HCT116 (cell line): ENCODE data around the gene MRPS12. TPM values are rescaled to one million over a fixed set of nuclear protein-coding genes. Genes with fewer than 3 reads are reported as not detected.

Experiments
- ATAC-seq: fragments of 200-7000 bp; cut with Tn5 transposase; 2 replicates; pipeline ENCODE4 v1.9.1; 2020; ENCODE audit warnings: mild to moderate bottlenecking, moderate library complexity
- BruUV-seq: library from RNA; stranded (reverse); fragments of 400-500 nt; replicated peaks from 2 replicates; lab custom pipeline; 2021; lab: Mats Ljungman, UMichigan
- CTCF ChIA-PET: fragments of 300-600 bp; sonication (Branson Sonifier 250); formaldehyde crosslinking; loops from one replicate; lab custom pipeline; 2021; ENCODE audit warnings: antibody characterized with exemption; lab: Charles Lee
- POLR2A ChIA-PET: fragments of 300-600, 350-600 bp; sonication (Branson Sonifier 250); formaldehyde crosslinking; loops from one replicate; lab custom pipeline; 2021; ENCODE audit warnings: antibody characterized with exemption; lab: Charles Lee
- RAD21 ChIA-PET, 2 experiments: fragments of 300-600 bp; sonication (Branson Sonifier 250); formaldehyde crosslinking; loops; one replicate each; lab custom pipeline; 2023; ENCODE audit warnings: low total read pairs in 2 of 2; ENCODE audit not compliant: uncharacterized antibody in 2 of 2, unreplicated experiment in 2 of 2, low non-redundant PET in 1 of 2; lab: Charles Lee
- DNase-seq: peaks from one replicate; pipeline ENCODE4 v3.0.0-alpha.2; 2010; ENCODE audit warnings: low read depth, low spot score
- H2AFZ ChIP-seq: fragments of 200-600 bp; shearing (Covaris generic), sonication (generic); 2 replicates; pipeline ENCODE4 v1.6.1; 2017; ENCODE audit warnings: low read depth, mixed run types, mixed read lengths, antibody characterized with exemption, low read length; ENCODE audit not compliant: poor library complexity, severe bottlenecking
- H3K27ac ChIP-seq: 2 replicates; pipeline ENCODE4 v1.5.1; 2012; ENCODE audit warnings: low read depth, low read length
- H3K27me3 ChIP-seq: fragments of 200-600 bp; sonication (generic); 2 replicates; pipeline ENCODE4 v1.6.1; 2016; ENCODE audit warnings: mixed run types, low read length, mixed read lengths; ENCODE audit not compliant: insufficient read depth
- H3K36me3 ChIP-seq, 2 experiments: fragments of 200-500 bp in 1 of 2; fragments of 200-600 bp in 1 of 2; sonication (Bioruptor generic) in 1 of 2; sonication (generic) in 1 of 2; 2 replicates each; pipeline versions ENCODE4 v1.5.1 to v1.6.1; 2014 to 2016; ENCODE audit warnings: low read length in 2 of 2, inconsistent platforms in 1 of 2, mixed read lengths in 1 of 2, mixed run types in 1 of 2; ENCODE audit not compliant: insufficient read depth in 2 of 2, control insufficient read depth in 1 of 2
- H3K4me1 ChIP-seq, 2 experiments: fragments of 200-600 bp in 1 of 2; sonication (generic) in 1 of 2; 2 replicates each; pipeline versions ENCODE4 v1.5.1 to v1.6.1; 2012 to 2017; ENCODE audit warnings: low read length in 2 of 2, inconsistent platforms in 1 of 2, mild to moderate bottlenecking in 1 of 2, mixed read lengths in 1 of 2, mixed run types in 1 of 2, moderate library complexity in 1 of 2; ENCODE audit not compliant: insufficient read depth in 2 of 2, control insufficient read depth in 1 of 2
- H3K4me2 ChIP-seq: fragments of 200-600 bp; sonication (generic); 2 replicates; pipeline ENCODE4 v1.6.1; 2017; ENCODE audit warnings: mixed run types, low read length, mixed read lengths
- H3K4me3 ChIP-seq, 2 experiments: fragments of 200-600 bp in 1 of 2; sonication (generic) in 1 of 2; replicated peaks in 1 of 2; 2 replicates each; pipeline ENCODE4 v1.5.1; 2011 to 2016; ENCODE audit warnings: low read length in 2 of 2, control low read depth in 1 of 2, low read depth in 1 of 2, mild to moderate bottlenecking in 1 of 2, mixed read lengths in 1 of 2, mixed run types in 1 of 2
- H3K79me2 ChIP-seq: fragments of 200-600 bp; sonication (generic); 2 replicates; pipeline ENCODE4 v1.6.1; 2017; ENCODE audit warnings: mild to moderate bottlenecking, mixed run types, low read length, moderate library complexity, mixed read lengths; ENCODE audit not compliant: insufficient read depth
- H3K9ac ChIP-seq: fragments of 200-600 bp; sonication (generic); 2 replicates; pipeline ENCODE4 v1.6.1; 2016; ENCODE audit warnings: low read length, mixed read lengths
- H3K9me2 ChIP-seq: fragments of 200-600 bp; sonication (generic), shearing (Covaris generic); 2 replicates; pipeline ENCODE4 v1.6.1; 2017; ENCODE audit warnings: mixed run types, mild to moderate bottlenecking, moderate library complexity; ENCODE audit not compliant: insufficient read depth
- H3K9me3 ChIP-seq, 2 experiments: fragments of 200-500 bp in 1 of 2; fragments of 200-600 bp in 1 of 2; sonication (Bioruptor generic) in 1 of 2; sonication (generic) in 1 of 2; 2 replicates each; pipeline ENCODE4 v1.6.1; 2014 to 2017; ENCODE audit warnings: low read length in 2 of 2, mixed read lengths in 2 of 2, inconsistent platforms in 1 of 2, low read depth in 1 of 2, mild to moderate bottlenecking in 1 of 2, mixed run types in 1 of 2, moderate library complexity in 1 of 2; ENCODE audit not compliant: control insufficient read depth in 1 of 2, insufficient read depth in 1 of 2
- H4K20me1 ChIP-seq: fragments of 200-600 bp; sonication (generic), shearing (Covaris generic); 2 replicates; pipeline ENCODE4 v1.6.1; 2017; ENCODE audit warnings: mixed run types, mild to moderate bottlenecking, moderate library complexity; ENCODE audit not compliant: insufficient read depth
- CBX3 ChIP-seq: IDR thresholded peaks from 2 replicates; pipeline ENCODE4 v1.6.1; 2012; ENCODE audit warnings: low read depth
- EGR1 ChIP-seq: IDR thresholded peaks from 2 replicates; pipeline ENCODE4 v1.6.1; 2012; ENCODE audit warnings: low read depth
- JUND ChIP-seq: IDR thresholded peaks from 2 replicates; pipeline ENCODE4 v1.6.1; 2012
- POLR2A ChIP-seq: IDR thresholded peaks from 2 replicates; pipeline ENCODE4 v1.7.0; 2011; ENCODE audit warnings: borderline replicate concordance; ENCODE audit not compliant: insufficient read depth, insufficient read length; ENCODE audit errors: extremely low read depth
- RAD21 ChIP-seq: IDR thresholded peaks from 2 replicates; pipeline ENCODE4 v1.6.1; 2012; ENCODE audit warnings: low read depth, mild to moderate bottlenecking
- SIN3A ChIP-seq: IDR thresholded peaks from 2 replicates; pipeline ENCODE4 v1.6.1; 2012; ENCODE audit warnings: low read depth
- SRF ChIP-seq: IDR thresholded peaks from 2 replicates; pipeline ENCODE4 v1.6.1; 2012; ENCODE audit warnings: low read depth
- TCF7L2 ChIP-seq: IDR thresholded peaks from 2 replicates; pipeline ENCODE4 v1.7.0; 2011; ENCODE audit warnings: borderline replicate concordance, inconsistent platforms; ENCODE audit not compliant: insufficient read depth, insufficient read length; ENCODE audit errors: extremely low read depth
- ZFX ChIP-seq: fragments of 450-650 bp; IDR thresholded peaks from 2 replicates; pipeline ENCODE4 v1.6.1; 2017
- intact Hi-C: fragments of 100-400 bp; cut with micrococcal nuclease; formaldehyde crosslinking; loops from 2 replicates; pipeline ENCODE4 v1.10.0; 2022
- total RNA-seq: library from RNA; stranded (reverse); gene quantifications from one replicate; pipeline ENCODE4 v1.2.1, GENCODE V29; 2021; ENCODE audit not compliant: unreplicated experiment
- TF ChIP-seq, protein P1 (sequence below): IDR thresholded peaks from 2 replicates; pipeline ENCODE4 v1.6.1; 2011; ENCODE audit warnings: mild to moderate bottlenecking, low read length, moderate library complexity; ENCODE audit not compliant: insufficient replicate concordance; ENCODE audit errors: extremely low read depth
- TF ChIP-seq, protein P2 (sequence below), 3 experiments: fragments of 200-600 bp in 1 of 3; sonication (generic) in 1 of 3; IDR thresholded peaks in 2 of 3; conservative IDR thresholded peaks in 1 of 3; 2 replicates each; pipeline ENCODE4 v1.5.1; 2012 to 2017; ENCODE audit warnings: low read depth in 2 of 3, low read length in 2 of 3, antibody characterized with exemption in 1 of 3, borderline replicate concordance in 1 of 3, control low read depth in 1 of 3, mild to moderate bottlenecking in 1 of 3, mixed read lengths in 1 of 3, mixed run types in 1 of 3, moderate library complexity in 1 of 3; ENCODE audit not compliant: insufficient read depth in 1 of 3
- TF ChIP-seq, protein P3 (sequence below): IDR thresholded peaks from 2 replicates; pipeline ENCODE4 v1.6.1; 2012

MRPS12 gene
- total RNA-seq, 1 experiment from 2014 or later: 97.7 TPM

DNA sequence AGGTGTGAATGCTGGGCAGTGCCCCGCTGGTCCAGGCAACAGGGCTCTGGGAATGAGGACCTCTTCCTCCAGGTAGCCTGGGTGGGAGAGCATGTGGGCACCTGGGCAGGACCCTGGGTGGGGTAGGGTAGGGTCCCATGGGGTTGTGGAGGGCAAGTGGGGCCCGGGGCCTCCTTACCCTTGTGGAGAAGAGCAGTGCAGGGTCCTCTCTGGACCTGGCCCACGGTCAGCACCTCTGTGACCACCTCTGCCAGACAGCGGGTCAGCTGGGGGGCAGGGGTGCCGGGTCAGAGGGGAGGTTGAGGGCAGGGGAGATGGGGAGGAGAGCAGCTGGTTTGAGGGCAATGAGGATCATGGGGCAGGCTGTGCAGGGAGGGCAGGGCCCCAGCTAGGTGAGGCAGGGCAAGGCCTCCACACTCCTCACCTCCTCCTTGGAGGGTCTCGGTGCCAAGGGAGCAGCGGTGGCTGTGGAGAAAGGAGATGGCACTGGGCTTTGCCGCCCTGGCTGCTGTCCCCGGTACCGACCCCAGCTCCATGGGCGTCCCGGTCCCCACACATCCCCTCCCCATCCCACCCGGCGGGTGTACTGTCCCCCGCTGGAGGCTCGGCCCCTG is 19.2 kb upstream of the MRPS12 start (continued):
- TF ChIP-seq, protein P1, sequence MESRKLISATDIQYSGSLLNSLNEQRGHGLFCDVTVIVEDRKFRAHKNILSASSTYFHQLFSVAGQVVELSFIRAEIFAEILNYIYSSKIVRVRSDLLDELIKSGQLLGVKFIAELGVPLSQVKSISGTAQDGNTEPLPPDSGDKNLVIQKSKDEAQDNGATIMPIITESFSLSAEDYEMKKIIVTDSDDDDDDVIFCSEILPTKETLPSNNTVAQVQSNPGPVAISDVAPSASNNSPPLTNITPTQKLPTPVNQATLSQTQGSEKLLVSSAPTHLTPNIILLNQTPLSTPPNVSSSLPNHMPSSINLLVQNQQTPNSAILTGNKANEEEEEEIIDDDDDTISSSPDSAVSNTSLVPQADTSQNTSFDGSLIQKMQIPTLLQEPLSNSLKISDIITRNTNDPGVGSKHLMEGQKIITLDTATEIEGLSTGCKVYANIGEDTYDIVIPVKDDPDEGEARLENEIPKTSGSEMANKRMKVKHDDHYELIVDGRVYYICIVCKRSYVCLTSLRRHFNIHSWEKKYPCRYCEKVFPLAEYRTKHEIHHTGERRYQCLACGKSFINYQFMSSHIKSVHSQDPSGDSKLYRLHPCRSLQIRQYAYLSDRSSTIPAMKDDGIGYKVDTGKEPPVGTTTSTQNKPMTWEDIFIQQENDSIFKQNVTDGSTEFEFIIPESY: no peak
- no peak for TF ChIP-seq ZFX
- no peak for TF ChIP-seq EGR1
- TF ChIP-seq, protein P2, sequence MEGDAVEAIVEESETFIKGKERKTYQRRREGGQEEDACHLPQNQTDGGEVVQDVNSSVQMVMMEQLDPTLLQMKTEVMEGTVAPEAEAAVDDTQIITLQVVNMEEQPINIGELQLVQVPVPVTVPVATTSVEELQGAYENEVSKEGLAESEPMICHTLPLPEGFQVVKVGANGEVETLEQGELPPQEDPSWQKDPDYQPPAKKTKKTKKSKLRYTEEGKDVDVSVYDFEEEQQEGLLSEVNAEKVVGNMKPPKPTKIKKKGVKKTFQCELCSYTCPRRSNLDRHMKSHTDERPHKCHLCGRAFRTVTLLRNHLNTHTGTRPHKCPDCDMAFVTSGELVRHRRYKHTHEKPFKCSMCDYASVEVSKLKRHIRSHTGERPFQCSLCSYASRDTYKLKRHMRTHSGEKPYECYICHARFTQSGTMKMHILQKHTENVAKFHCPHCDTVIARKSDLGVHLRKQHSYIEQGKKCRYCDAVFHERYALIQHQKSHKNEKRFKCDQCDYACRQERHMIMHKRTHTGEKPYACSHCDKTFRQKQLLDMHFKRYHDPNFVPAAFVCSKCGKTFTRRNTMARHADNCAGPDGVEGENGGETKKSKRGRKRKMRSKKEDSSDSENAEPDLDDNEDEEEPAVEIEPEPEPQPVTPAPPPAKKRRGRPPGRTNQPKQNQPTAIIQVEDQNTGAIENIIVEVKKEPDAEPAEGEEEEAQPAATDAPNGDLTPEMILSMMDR (IDR thresholded peaks at IDR 0.05 in 2 of 3, conservative IDR thresholded peaks at IDR 0.05 in 1 of 3; ENCODE audit: borderline replicate concordance in 1 of 3, insufficient read depth in 1 of 3, low read depth in 2 of 3, low read length in 2 of 3): no peak
- no peak for TF ChIP-seq CBX3
- no peak for TF ChIP-seq SIN3A
- no peak for TF ChIP-seq SRF

DNA sequence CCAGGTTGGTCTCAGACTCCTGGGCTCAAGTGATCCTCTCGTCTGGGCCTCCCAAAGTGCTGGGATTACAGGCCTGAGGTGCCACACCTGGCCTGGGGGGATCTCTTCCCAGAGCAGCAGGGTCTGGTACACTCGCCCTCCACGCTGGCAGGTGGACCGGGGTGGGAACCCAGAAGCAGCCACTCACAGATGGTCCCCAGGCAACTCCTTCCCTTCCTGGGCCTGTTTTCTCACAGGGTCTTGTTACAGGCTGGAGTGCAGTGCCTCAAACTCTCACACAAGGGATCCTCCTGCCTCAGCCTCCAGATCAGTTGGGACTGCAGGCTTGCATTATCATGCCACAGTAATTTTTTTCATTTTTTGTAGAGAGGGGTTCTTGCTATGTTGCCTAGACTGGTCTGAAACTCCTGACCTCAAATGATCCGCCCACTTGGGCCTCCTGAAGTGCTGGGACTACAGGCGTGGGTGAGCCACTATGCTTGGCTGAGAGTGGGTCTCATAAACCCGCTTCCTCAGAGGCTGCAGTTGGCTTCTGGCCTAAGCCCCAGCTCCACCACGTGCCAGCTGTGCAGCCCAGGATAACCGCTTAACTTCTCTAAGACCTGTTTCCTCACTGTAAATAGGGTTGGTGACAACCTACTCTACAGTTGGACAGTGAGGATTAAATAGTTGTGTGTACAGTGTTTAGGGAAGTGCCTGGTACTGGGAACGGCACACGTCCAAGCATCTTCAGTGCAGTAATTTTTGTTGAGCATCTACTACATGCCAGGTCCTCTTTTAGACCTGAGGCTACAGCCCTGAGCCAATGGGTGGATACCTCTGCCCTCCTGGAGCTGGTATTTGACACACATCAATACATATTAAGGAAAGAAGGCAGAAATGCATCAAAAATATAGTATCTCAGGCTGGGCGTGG is 17.9 kb upstream of the MRPS12 start:
- H3K9ac ChIP-seq: no peak overlapping the region
- no peak overlapping the region for H3K27ac ChIP-seq
- H3K4me2 ChIP-seq: no peak overlapping the region
- BruUV-seq: no TSS peak
- H2AFZ ChIP-seq: no peak overlapping the region
- ChIA-PET POLR2A (no interaction called here), RAD21 (interaction anchor here in 1 of 2 experiments (0.7 kb wide), 1 partner anchor 985 kb away, joined by 3 read pairs; no protein-coding TSS in a partner anchor), CTCF (no interaction called here)
- no peaks in the 10 kb centered on the region for H3K9me3 ChIP-seq
- no peaks in the 10 kb centered on the region for H3K27me3 ChIP-seq
- ATAC-seq (no peak), DNase-seq (no peak)
- intact Hi-C loops: no loop called here
- no peaks in the 10 kb centered on the region for H3K9me2 ChIP-seq
- no peak overlapping the region for H3K4me3 ChIP-seq
- TF ChIP-seq RAD21 (no peak), JUND (no peak), POLR2A (no peak), CBX3 (no peak), TCF7L2 (no peak)
- TF ChIP-seq, protein P3, sequence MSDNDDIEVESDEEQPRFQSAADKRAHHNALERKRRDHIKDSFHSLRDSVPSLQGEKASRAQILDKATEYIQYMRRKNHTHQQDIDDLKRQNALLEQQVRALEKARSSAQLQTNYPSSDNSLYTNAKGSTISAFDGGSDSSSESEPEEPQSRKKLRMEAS: no peak
- TF ChIP-seq, protein P2 (IDR thresholded peaks at IDR 0.05 in 2 of 3, conservative IDR thresholded peaks at IDR 0.05 in 1 of 3; ENCODE audit: borderline replicate concordance in 1 of 3, insufficient read depth in 1 of 3, low read depth in 2 of 3, low read length in 2 of 3): no peak
- no peaks in the 10 kb centered on the region for H3K36me3 ChIP-seq
- H3K79me2 ChIP-seq: no peaks in the 10 kb centered on the region
- no peaks in the 10 kb centered on the region for H4K20me1 ChIP-seq
- H3K4me1 ChIP-seq: no peaks in the 10 kb centered on the region
